Panc1 (cell line): ENCODE data around the gene ATP1A3.

ENCODE experiments used
- POLR2AphosphoS5 ChIP-seq: IDR thresholded peaks from 2 replicates; pipeline ENCODE4 v1.6.1; 2012; ENCODE audit warnings: mild to moderate bottlenecking, low read depth, low read length, moderate library complexity
- REST ChIP-seq, 2 experiments: IDR thresholded peaks; 2 replicates each; pipeline ENCODE4 v1.6.1; 2011 to 2012; ENCODE audit warnings: low read depth in 2 of 2, control low read depth in 1 of 2, low read length in 1 of 2, mild to moderate bottlenecking in 1 of 2, moderate library complexity in 1 of 2; ENCODE audit not compliant: insufficient read depth in 1 of 2
- TCF7L2 ChIP-seq: IDR thresholded peaks from 2 replicates; pipeline ENCODE4 v1.6.1; 2011; ENCODE audit warnings: mild to moderate bottlenecking, low read depth, low read length, inconsistent platforms
- TF ChIP-seq, protein P1 (sequence below): fragments of 450-650 bp; IDR thresholded peaks from 2 replicates; pipeline ENCODE4 v1.5.1; 2017; ENCODE audit warnings: mild to moderate bottlenecking

DNA sequence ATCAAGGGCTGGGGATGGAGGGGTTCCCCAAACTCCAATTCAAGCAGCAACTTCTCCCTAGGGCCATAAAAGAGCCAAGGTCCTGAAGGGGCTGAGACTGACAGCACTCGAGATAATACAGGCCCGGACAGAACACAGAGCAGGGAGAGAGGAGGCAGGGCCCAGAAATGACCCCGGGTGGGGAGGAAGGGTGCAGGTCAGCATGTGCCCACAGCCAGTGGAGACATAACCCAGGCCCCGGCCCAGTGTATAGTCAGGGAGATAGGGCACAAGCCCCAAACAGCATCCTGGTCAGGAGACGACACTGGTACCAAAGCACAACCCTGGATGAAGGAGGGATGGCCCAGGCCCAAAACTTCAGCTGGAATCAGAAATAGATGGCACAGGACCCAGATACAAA, 28.6 kb upstream of the ATP1A3 start:
- TF ChIP-seq, protein P1, sequence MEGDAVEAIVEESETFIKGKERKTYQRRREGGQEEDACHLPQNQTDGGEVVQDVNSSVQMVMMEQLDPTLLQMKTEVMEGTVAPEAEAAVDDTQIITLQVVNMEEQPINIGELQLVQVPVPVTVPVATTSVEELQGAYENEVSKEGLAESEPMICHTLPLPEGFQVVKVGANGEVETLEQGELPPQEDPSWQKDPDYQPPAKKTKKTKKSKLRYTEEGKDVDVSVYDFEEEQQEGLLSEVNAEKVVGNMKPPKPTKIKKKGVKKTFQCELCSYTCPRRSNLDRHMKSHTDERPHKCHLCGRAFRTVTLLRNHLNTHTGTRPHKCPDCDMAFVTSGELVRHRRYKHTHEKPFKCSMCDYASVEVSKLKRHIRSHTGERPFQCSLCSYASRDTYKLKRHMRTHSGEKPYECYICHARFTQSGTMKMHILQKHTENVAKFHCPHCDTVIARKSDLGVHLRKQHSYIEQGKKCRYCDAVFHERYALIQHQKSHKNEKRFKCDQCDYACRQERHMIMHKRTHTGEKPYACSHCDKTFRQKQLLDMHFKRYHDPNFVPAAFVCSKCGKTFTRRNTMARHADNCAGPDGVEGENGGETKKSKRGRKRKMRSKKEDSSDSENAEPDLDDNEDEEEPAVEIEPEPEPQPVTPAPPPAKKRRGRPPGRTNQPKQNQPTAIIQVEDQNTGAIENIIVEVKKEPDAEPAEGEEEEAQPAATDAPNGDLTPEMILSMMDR = no peak
- no peak for TF ChIP-seq REST (IDR thresholded peaks at IDR 0.05; ENCODE audit: insufficient read depth in 1 of 2, low read depth in 2 of 2, low read length in 1 of 2)
- TF ChIP-seq POLR2AphosphoS5 = no peak
- no peak for TF ChIP-seq TCF7L2
